Measurements from ENCODE around the gene POU2F2.

The POU2F2 gene

DNA sequence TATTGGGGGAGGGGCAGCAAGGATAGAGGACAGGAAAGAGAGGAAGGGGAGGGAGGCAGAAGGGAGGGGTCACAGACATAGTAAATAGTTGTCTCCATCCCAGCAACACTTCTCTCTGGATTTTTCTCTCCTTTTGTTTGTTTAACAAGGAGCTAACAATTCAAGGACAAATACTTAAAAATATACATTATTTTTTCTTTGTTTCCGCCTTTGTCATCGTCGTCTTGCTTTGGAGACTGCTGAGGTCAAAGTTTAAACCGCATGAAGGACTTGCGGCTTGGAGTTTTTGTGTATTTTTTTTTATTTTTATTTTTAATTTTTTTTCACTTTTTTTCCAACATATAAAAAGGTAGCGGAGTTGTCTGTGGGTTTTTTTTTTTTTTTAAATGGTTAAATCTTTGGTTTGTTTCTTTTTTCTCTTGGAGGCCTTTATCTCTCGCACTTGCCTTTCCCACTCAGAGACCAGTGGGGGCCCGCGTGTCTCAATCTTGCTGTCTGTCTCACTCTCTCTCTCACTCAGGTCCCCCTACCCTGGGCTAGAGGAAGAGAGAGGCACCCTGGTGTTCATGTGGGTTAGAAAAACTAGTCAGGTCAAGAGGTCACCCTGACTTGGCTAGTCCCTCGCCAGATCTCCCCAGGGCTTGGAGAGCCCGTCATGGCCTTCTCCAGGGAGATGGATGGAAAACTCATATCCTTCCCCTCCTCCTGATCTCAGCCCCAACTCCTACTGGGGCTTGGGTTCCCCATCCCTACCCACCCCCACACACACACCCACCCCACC lies 45.3 kb downstream of the POU2F2 start:
- DNase-seq = peak in 1 of 10 donors; percentile 24
- intact Hi-C loops (cut with DNase I) = no loop called here

DNA sequence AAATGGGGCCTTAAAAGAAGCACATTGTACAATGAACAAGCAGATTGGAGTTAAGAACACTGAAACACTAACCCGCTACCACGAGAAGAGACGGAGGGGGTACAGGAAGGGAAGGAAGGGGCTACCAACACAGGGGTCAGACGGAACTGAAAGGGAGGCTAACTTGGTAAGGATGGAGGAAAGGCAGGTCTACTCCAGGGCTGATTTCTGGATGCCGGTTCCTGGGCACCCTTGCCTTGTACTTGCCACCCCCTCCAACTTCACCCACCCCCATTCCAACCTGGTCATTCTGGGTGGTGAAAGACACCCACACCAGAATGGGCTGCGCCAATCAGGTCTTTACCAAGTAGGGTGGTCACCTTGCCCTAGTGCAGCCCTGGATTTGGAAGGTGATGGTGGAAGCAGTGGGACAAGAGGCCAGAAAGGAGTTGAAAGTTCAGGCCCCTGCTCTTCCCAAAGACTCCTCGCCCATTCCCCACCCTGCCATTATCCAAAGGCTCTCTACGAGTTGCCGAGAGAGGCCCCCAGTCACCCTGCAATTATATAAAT lies 46.0 kb downstream of the POU2F2 start:
- peak in 1 of 10 donors; percentile 30 for DNase-seq
- intact Hi-C loops (cut with DNase I) = no loop called here

- intact Hi-C loops (cut with DNase I) = no loop called here
- DNase-seq = peak in 1 of 10 donors; percentile 9
Measured at GRCh38 chr19:42083537-42083936, 48.7 kb downstream of the POU2F2 start.

DNA sequence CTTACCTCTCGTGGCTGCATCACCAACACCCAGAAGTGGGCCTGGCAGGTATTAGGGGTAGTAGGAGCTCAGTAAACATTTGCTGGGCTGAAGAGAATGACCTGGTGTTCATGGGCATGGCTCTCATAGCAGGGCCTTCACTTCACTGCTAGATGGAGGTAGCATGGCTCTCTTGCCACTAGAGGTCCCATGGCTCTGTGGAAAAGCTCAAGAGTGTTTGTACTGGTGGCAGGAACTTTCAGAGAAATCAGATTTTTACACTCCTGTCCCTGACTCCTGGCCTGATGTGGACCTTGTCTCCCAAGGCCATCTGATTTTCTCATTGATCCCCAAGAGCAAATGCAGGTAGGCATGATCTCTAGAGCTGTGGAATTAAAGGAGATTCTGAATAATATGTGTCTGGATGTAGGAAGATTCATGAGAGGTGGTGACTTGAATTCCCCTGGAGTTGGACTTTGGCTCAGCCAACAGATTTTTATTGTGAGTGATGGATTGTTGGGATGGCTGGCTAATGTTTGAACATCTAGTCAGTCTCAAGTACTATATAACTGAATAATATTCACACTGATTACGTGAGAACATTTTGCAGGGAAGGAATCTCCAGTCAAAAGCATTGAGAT lies 50.6 kb downstream of the POU2F2 start:
- intact Hi-C loops (cut with DNase I) = no loop called here
- DNase-seq = peak in 2 of 10 donors; percentile 21 to 34

GRCh38 chr19:42080764-42081375 lies 51.4 kb downstream of the POU2F2 start:
- intact Hi-C loops (cut with DNase I) = no loop called here
- DNase-seq = peak in 1 of 10 donors; percentile 74

DNA sequence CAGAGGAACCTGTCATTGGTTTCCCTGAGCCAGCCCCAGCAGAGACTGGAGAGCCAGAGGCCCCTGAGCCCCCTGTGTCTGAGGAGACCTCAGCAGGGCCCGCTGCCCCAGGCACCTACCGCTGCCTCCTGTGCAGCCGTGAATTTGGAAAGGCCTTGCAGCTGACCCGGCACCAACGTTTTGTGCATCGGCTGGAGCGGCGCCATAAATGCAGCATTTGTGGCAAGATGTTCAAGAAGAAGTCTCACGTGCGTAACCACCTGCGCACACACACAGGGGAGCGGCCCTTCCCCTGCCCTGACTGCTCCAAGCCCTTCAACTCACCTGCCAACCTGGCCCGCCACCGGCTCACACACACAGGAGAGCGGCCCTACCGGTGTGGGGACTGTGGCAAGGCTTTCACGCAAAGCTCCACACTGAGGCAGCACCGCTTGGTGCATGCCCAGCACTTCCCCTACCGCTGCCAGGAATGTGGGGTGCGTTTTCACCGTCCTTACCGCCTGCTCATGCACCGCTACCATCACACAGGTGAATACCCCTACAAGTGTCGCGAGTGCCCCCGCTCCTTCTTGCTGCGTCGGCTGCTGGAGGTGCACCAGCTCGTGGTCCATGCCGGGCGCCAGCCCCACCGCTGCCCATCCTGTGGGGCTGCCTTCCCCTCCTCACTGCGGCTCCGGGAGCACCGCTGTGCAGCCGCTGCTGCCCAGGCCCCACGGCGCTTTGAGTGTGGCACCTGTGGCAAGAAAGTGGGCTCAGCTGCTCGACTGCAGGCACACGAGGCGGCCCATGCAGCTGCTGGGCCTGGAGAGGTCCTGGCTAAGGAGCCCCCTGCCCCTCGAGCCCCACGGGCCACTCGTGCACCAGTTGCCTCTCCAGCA lies 52.1 kb downstream of the POU2F2 start:
- DNase-seq = peak in 1 of 10 donors; percentile 76
- intact Hi-C loops (cut with DNase I) = no loop called here

- peak in 1 of 10 donors; percentile 62 for DNase-seq
- intact Hi-C loops (cut with DNase I) = no loop called here
Measured at GRCh38 chr19:42079276-42079669, 53.0 kb downstream of the POU2F2 start.

DNA sequence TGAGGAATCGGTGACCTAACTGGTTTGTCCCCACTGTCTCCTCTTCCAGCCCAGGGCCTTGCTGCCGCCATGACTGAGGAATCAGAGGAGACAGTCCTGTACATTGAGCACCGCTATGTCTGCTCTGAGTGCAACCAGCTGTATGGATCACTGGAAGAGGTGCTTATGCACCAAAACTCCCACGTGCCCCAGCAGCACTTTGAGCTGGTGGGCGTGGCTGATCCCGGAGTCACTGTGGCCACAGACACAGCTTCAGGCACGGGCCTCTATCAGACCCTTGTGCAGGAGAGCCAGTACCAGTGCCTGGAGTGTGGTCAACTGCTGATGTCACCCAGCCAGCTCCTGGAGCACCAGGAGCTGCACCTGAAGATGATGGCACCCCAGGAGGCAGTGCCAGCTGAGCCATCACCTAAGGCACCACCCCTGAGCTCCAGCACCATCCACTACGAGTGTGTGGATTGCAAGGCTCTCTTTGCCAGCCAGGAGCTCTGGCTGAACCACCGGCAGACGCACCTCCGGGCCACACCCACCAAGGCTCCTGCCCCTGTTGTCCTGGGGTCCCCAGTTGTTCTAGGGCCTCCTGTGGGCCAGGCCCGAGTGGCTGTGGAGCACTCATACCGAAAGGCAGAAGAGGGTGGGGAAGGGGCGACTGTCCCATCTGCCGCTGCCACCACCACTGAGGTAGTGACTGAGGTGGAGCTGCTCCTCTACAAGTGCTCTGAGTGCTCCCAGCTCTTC lies 53.5 kb downstream of the POU2F2 start:
- intact Hi-C loops (cut with DNase I) = no loop called here
- peak in 1 of 10 donors; percentile 58 for DNase-seq

DNA sequence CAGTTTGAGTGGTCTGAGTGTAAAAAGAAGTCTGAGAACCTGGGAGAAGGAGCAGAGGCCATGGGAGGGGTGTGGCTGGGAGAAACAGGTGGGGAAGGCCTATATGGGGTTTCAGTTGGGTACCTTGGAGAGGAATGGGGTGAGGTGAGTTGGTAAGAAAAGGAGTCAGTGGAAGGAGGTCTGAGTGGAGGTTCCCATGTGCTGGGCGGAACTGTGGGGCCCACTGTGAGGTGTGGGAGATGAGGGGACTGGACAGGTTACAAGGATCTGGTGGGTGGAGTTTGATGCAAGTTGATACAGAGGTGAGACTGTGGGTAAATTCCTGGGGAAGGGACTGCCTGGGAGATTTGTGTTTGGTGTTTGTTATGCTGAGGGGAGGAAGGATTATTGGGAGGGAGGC lies 54.2 kb downstream of the POU2F2 start:
- no peak for DNase-seq
- intact Hi-C loops (cut with DNase I) = no loop called here

DNA sequence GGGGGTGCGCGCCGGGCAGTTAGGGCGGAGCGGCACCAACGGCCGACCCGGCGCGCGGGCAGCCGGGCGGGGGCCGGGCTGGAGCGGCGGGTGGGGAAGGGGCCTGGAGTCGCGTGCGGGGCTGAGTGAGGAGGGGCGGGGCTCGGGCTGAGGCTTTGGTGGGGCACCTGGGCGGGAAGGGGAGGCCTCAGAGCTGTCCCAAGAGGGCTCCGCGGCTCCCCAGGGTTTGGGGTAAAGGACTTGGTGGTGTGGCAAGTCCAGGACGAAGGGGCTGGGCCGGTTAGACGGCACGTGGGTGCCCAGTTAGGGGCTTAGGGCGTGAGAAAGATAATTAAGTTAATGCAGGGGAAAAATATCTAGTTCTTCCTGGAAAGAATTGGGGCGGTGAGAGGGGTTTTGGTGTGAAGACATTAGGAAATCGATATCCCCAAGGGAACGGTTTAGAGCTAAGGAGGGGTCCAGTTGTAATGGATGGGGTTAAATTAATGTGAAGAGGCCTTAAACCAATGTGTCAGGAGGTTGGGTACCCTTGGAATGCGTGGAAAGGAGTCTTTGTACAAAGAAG lies 55.8 kb downstream of the POU2F2 start:
- intact Hi-C loops (cut with DNase I) = no loop called here
- peak in 2 of 10 donors; percentile 21 to 28 for DNase-seq

DNA sequence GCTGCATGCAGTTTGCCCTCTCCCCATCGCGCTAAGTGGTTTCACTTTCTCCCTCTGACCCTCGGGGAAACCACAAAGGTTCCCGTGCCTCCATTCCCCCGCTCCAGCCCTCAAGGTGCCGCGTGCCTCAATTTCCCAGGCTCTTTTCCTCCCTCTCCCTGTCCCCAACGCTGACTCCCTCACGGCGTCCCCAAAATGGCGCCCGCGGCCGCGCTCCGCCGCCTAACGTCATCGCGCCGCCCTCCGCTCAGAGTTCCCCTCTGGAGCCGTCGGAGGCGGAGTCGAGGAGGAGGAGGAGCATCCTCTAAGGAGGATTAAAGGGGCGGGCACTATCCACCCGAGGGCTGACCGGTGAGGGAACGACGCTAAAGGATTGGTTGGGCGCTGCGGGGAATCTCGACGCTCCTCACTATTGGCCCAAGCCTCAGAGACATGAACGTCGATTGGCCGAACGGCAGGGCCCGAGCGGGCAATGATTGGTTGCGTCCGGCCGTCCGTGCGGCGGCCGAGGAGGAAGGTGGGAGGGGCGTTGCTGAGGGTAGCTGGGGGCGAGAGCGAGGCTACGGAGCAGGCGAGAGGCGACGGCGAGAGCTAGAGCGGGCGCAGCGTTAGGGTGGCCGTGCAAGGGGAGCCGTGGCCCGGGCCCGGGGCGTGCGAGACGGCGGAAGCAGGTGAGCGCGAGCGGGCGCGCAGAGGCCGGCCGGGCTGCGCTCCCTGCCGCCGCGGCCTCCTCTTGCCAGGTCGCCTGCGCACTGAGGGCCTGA lies 56.4 kb downstream of the POU2F2 start, which contains the start of gene ZNF574:
ZNF574 (plus strand) TSS at position 551 of the 764 bp plus-strand sequence. CDS start 2,441 bp downstream, outside the sequence.
- intact Hi-C loops (cut with DNase I) = no loop called here
- peak; percentile 94 to 100 (median 96) for DNase-seq

DNA sequence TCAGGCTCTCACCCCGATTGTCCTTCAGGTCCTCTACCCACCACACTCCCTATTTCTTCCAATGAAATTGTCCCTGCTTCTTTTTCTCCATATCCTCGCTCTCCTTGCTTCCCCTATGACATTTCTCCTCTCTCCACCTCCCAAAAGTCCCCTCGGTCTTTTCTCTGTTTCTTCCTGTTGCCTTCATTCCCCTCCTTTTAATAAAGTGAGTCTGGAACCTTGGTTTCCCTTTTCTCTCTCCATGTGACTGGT lies 57.0 kb downstream of the POU2F2 start:
- no peak for DNase-seq
- intact Hi-C loops (cut with DNase I) = no loop called here

GRCh38 chr19:42074513-42075363 lies 57.5 kb downstream of the POU2F2 start:
- intact Hi-C loops (cut with DNase I) = no loop called here
- peak in 1 of 10 donors; percentile 76 for DNase-seq

DNA sequence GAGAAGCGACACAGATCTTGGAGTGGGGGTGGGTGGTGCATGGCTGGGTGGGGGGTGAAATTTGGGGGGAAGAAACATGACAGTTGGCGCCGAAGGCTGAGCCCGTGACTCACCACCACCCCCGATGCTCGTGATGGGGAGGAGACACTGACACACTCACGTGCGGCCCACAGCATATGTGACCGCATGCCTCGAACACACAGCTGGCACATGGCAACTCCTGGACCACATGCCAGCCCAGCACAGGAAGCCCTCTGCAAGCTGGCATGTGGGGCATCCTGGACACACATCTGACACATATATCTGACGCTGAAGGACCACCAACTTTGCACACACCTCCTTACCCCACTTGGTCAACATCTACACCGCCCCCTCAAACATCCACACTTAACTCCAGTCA lies 61.0 kb downstream of the POU2F2 start:
- intact Hi-C loops (cut with DNase I) = no loop called here
- peak in 1 of 10 donors; percentile 77 for DNase-seq

- intact Hi-C loops (cut with DNase I) = no loop called here
- peak in 9 of 10 donors; percentile 30 to 94 (median 57) for DNase-seq
Measured at GRCh38 chr19:42069619-42070351, 62.5 kb downstream of the POU2F2 start, which contains the start of gene GRIK5. Gene GRIK5 (minus strand): TSS chr19:42070206. CDS start chr19:42065770, 4,436 bp downstream.

- peak in 1 of 10 donors; percentile 67 for DNase-seq
- intact Hi-C loops (cut with DNase I) = no loop called here
Measured at GRCh38 chr19:42068756-42069571, 63.3 kb downstream of the POU2F2 start.

Measured in posterior cingulate gyrus (tissue), 11 donors.